GM12873 (cell line): ENCODE measurements around the gene PRSS35.

ENCODE experiments used
- TF ChIP-seq, protein P1 (sequence below): IDR thresholded peaks from 2 replicates; pipeline ENCODE4 v1.5.1; 2012; ENCODE audit warnings: low read depth, mild to moderate bottlenecking, moderate library complexity, low read length, control low read depth; ENCODE audit not compliant: insufficient read depth; ENCODE audit errors: missing control alignments

The PRSS35 gene

GRCh38 chr6:83574783-83575182, 62.4 kb downstream of the PRSS35 start:
- TF ChIP-seq, protein P1, sequence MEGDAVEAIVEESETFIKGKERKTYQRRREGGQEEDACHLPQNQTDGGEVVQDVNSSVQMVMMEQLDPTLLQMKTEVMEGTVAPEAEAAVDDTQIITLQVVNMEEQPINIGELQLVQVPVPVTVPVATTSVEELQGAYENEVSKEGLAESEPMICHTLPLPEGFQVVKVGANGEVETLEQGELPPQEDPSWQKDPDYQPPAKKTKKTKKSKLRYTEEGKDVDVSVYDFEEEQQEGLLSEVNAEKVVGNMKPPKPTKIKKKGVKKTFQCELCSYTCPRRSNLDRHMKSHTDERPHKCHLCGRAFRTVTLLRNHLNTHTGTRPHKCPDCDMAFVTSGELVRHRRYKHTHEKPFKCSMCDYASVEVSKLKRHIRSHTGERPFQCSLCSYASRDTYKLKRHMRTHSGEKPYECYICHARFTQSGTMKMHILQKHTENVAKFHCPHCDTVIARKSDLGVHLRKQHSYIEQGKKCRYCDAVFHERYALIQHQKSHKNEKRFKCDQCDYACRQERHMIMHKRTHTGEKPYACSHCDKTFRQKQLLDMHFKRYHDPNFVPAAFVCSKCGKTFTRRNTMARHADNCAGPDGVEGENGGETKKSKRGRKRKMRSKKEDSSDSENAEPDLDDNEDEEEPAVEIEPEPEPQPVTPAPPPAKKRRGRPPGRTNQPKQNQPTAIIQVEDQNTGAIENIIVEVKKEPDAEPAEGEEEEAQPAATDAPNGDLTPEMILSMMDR = no peak
